Esophagus muscularis mucosa (tissue), 4 donors: ENCODE measurements around the gene TWSG1. TPM values are rescaled to one million over a fixed set of nuclear protein-coding genes. Genes with fewer than 3 reads are reported as not detected.

ENCODE experiments used
- DNase-seq: peaks from one replicate; pipeline ENCODE4 v3.0.0-alpha.2; 2017; ENCODE audit errors: extremely low spot score
- H3K27ac ChIP-seq, 4 donors: fragments of 200-600 bp; sonication (generic); replicated peaks in 1 of 4; 1 replicate in 3 of 4; 2 replicates in 1 of 4; pipeline ENCODE4 v1.5.1; 2016 to 2019; ENCODE audit warnings: mild to moderate bottlenecking in 1 of 4
- H3K27me3 ChIP-seq, 4 donors: fragments of 200-600 bp; sonication (generic); one replicate each; pipeline versions ENCODE4 v1.5.1 to v1.6.0; 2016 to 2019
- H3K36me3 ChIP-seq, 4 donors: fragments of 200-600 bp; sonication (generic); one replicate each; pipeline ENCODE4 v1.5.1; 2016 to 2019
- H3K4me1 ChIP-seq, 4 donors: fragments of 200-600 bp; sonication (generic); one replicate each; pipeline ENCODE4 v1.5.1; 2016 to 2019
- H3K4me3 ChIP-seq, 4 donors: fragments of 200-600 bp; sonication (generic); 1 replicate in 2 of 4; 2 replicates in 2 of 4; pipeline ENCODE4 v1.5.1; 2016 to 2019; ENCODE audit warnings: mild to moderate bottlenecking in 4 of 4, moderate library complexity in 1 of 4
- H3K9me3 ChIP-seq, 4 donors: fragments of 200-600 bp; sonication (generic); 1 replicate in 3 of 4; 2 replicates in 1 of 4; pipeline ENCODE4 v1.5.1; 2016 to 2019
- EP300 ChIP-seq: sonication (generic); formaldehyde crosslinking; IDR thresholded peaks from one replicate; pipeline ENCODE4 v1.6.1; 2017; ENCODE audit warnings: antibody characterized with exemption
- POLR2A ChIP-seq: fragments of 450-650 bp; IDR thresholded peaks from one replicate; pipeline ENCODE4 v1.6.1; 2017; ENCODE audit warnings: antibody characterized with exemption, moderate library complexity, mild to moderate bottlenecking, low read depth
- POLR2AphosphoS5 ChIP-seq, 2 donors: sonication (generic); formaldehyde crosslinking; IDR thresholded peaks; one replicate each; pipeline ENCODE4 v1.6.1; 2017; ENCODE audit warnings: antibody characterized with exemption in 2 of 2
- WGBS: methylation state at CpG from one replicate; pipeline ENCODE4 v1.1.5; 2018; 5-methylcytosine and 5-hydroxymethylcytosine counted together
- intact Hi-C: fragments of 100-400 bp; cut with DNase I; formaldehyde crosslinking; loops from one replicate; pipeline ENCODE4 v1.15.1; 2023
- total RNA-seq, 4 donors: library from RNA; depleted of rRNA; stranded (reverse); fragments of >200 nt; gene quantifications; one replicate each; pipeline versions ENCODE4 v1.1.0 to v1.2.1, GENCODE V29; 2016
- TF ChIP-seq, protein P1 (sequence below), 3 experiments: fragments of 200-600 bp in 2 of 3; fragments of 450-650 bp in 1 of 3; sonication (generic) in 2 of 3; IDR thresholded peaks; one replicate each; pipeline ENCODE4 v1.5.1; 2017 to 2019; ENCODE audit warnings: antibody characterized with exemption in 3 of 3, mild to moderate bottlenecking in 2 of 3, moderate library complexity in 1 of 3

Gene TWSG1
- total RNA-seq, 4 donors from 2014 or later = 88.1 to 131 (median 101) TPM

DNA sequence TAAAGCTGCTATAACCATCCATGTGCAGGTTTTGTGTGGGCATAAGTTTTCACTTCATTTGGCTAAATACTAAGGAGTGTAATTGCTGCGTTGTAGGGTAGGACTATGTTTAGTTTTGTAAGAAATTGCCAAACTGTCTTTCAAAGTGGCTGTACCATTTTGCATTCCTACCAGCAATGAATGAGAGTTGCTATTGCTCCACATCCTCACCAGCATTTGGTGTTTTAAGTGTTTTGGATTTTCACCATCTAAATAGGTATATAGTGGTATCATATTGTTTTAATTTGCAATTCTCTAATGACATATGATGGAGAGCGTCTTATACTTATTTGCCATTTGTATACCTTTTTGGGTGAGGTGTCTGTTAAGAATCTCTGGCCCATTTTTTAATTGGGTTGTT is 12.2 kb downstream of the TWSG1 start:
- intact Hi-C loops = no loop called here
- DNase-seq = no peak
- no peaks in the 10 kb centered on the region for H3K9me3 ChIP-seq
- no peak overlapping the region for H3K27ac ChIP-seq
- 97% methylated on average over 2 of the region's 2 CpGs for WGBS
- H3K4me1 ChIP-seq = peaks cover 7 to 35% (median 23%) of the 10 kb centered on the region in 4 donors
- H3K27me3 ChIP-seq = no peaks in the 10 kb centered on the region
- no peak overlapping the region for H3K4me3 ChIP-seq
- no peak for TF ChIP-seq POLR2A
- peaks cover 0 to 27% (median 11%) of the 10 kb centered on the region in 4 donors for H3K36me3 ChIP-seq

DNA sequence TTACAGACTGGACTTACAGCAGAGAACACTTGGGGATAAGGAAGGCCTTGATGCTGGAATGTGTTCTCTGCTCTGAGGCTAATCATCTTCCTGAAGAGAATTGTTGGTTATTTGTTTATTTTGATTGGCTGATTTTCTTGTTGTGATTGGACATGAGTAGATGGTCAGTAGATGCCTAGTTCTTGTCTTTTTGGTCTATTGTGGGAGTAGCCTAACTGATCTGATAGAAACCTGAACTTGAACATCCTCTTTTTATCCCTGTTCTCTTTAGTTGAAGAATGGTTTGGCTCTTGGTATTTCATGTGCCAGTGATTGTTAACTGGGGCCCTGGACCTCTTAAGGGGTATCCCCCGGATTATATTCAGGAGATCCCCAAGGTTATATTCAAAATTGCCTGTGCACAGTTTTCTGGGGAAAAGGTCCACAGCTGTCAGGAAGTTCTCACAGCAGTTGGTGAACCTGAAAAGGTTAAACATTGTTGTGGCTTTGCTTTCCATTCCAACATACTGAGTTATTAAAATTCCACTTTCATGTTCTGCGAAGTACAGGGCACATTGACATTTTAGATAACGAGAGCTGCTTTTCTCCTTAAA is 13.6 kb downstream of the TWSG1 start:
- TF ChIP-seq EP300 = no peak
- TF ChIP-seq POLR2AphosphoS5 (IDR thresholded peaks at IDR 0.05) = no peak
- TF ChIP-seq POLR2A = no peak
- TF ChIP-seq, protein P1, sequence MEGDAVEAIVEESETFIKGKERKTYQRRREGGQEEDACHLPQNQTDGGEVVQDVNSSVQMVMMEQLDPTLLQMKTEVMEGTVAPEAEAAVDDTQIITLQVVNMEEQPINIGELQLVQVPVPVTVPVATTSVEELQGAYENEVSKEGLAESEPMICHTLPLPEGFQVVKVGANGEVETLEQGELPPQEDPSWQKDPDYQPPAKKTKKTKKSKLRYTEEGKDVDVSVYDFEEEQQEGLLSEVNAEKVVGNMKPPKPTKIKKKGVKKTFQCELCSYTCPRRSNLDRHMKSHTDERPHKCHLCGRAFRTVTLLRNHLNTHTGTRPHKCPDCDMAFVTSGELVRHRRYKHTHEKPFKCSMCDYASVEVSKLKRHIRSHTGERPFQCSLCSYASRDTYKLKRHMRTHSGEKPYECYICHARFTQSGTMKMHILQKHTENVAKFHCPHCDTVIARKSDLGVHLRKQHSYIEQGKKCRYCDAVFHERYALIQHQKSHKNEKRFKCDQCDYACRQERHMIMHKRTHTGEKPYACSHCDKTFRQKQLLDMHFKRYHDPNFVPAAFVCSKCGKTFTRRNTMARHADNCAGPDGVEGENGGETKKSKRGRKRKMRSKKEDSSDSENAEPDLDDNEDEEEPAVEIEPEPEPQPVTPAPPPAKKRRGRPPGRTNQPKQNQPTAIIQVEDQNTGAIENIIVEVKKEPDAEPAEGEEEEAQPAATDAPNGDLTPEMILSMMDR (IDR thresholded peaks at IDR 0.05) = no peak
- no peaks in the 10 kb centered on the region for H3K9me3 ChIP-seq
- H3K36me3 ChIP-seq = peaks cover 0 to 24% (median 11%) of the 10 kb centered on the region in 4 donors
- H3K27ac ChIP-seq = peak overlapping the region; percentile 24 to 62 (median 30)
- intact Hi-C loops = no loop called here
- DNase-seq = no peak
- H3K4me1 ChIP-seq = peaks cover 7 to 36% (median 23%) of the 10 kb centered on the region in 4 donors
- H3K4me3 ChIP-seq = no peak overlapping the region
- H3K27me3 ChIP-seq = no peaks in the 10 kb centered on the region
- 27% methylated on average over 3 of the region's 3 CpGs for whole genome bisulfite sequencing

DNA sequence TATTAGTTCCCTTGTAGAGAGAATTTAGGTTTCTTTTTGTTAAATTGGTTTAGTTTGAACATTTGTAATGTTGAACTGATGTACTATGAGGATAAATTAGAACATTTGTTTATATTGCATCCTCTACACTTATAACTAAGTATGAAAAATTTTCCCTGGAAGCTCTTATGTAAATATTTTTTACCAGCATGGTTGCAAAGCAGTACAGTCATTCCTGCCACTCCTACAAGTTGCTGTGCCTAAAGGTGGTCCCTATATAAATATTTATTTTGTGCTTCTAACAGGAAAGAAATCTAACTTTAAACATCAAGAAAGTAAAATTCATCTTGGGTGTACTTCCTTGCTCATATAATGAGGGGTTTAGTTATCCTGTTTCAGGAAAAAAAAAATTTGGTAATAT is 14.2 kb downstream of the TWSG1 start:
- Histone ChIP-seq H3K27ac (peak overlapping the region in 3 of 4 donors; percentile 25 to 62 (median 35)), H3K4me3 (no peak overlapping the region), H3K9me3 (no peaks in the 10 kb centered on the region), H3K36me3 (peaks cover 0 to 18% (median 6%) of the 10 kb centered on the region in 4 donors), H3K27me3 (no peaks in the 10 kb centered on the region), H3K4me1 (peaks cover 7 to 42% (median 28%) of the 10 kb centered on the region in 4 donors)
- TF ChIP-seq, protein P1 (IDR thresholded peaks at IDR 0.05) = no peak
- TF ChIP-seq POLR2A (no peak), POLR2AphosphoS5 (IDR thresholded peaks at IDR 0.05) (no peak), EP300 (no peak)
- no peak for DNase-seq
- intact Hi-C loops = no loop called here

DNA sequence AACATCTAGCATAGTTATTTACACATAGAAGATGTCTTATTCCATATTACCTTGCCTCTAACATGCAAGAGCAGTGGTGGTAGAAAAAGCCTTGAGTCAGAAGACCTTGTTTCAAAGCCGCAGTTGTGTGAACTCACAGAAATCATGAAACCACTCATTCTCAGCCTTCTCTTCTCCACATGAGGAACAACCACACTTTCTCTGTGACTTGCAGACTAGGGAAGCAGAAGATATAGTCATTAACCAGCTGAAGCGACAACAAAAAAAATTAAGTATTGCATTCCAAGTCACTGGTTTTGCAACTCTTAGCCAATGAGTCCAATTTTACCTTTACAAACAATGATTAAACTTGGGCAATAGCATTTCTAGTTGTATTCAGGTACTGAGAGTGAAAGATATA is 19.0 kb downstream of the TWSG1 start:
- Histone ChIP-seq H3K4me1 (peaks cover 3 to 50% (median 29%) of the 10 kb centered on the region in 4 donors), H3K9me3 (no peaks in the 10 kb centered on the region), H3K27me3 (no peaks in the 10 kb centered on the region), H3K36me3 (no peaks in the 10 kb centered on the region), H3K27ac (no peak overlapping the region), H3K4me3 (no peak overlapping the region)
- WGBS = 92% methylated on average over 2 of the region's 2 CpGs
- intact Hi-C loops = loop anchor here (10.0 kb wide), 1 partner anchor 61 kb away; no protein-coding TSS in a partner anchor
- TF ChIP-seq, protein P1 (IDR thresholded peaks at IDR 0.05) = no peak
- no peak for TF ChIP-seq POLR2AphosphoS5 (IDR thresholded peaks at IDR 0.05)
- TF ChIP-seq POLR2A = no peak
- no peak for TF ChIP-seq EP300
- no peak for DNase-seq

DNA sequence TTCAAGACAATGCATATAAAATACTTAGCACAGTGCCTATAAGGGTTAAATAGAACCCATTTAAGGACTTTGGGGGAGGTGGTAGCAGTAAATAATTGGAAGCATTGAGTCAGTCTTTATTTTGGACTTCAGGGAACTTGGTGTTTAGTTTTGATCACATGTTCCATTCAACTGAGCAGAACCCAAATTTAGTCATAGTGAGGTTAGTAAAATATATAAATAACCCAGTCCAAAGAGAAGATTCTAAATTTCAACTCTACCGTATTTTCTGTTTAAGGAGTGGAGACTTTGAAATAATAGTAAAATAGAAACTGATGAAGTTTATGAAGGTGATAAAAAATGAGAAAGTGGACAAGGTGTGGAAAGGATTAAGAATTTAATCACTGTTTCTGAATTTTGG is 19.7 kb downstream of the TWSG1 start:
- no peak for TF ChIP-seq POLR2A
- no peak for TF ChIP-seq EP300
- TF ChIP-seq, protein P1 (IDR thresholded peaks at IDR 0.05) = no peak
- TF ChIP-seq POLR2AphosphoS5 (IDR thresholded peaks at IDR 0.05) = no peak
- Histone ChIP-seq H3K36me3 (no peaks in the 10 kb centered on the region), H3K27me3 (no peaks in the 10 kb centered on the region), H3K9me3 (no peaks in the 10 kb centered on the region), H3K4me1 (peaks cover 3 to 47% (median 26%) of the 10 kb centered on the region in 4 donors), H3K4me3 (no peak overlapping the region), H3K27ac (no peak overlapping the region)
- no peak for DNase-seq
- 58% methylated on average over 1 of the region's 1 CpG for WGBS
- intact Hi-C loops = loop anchor here (10.0 kb wide), 1 partner anchor 61 kb away; no protein-coding TSS in a partner anchor
